Stimulated activated memory B cell treated with anti-CD40 and anti-IgM and Interleukin-4, amounts not matched to agents 10 μg/mL and 1 μg/mL and 100 μg/mL, for 72 hours (primary cell): ENCODE results near the gene OR6M1.

Experiments
- ATAC-seq: fragments of 150-1000 bp; cut with Tn5 transposase; 2 replicates; pipeline ENCODE4 v1.10.0; 2021
- H3K27ac Mint-ChIP-seq: one replicate; pipeline ENCODE4 v1.8.0; 2022; ENCODE audit warnings: mild to moderate bottlenecking, mixed read lengths
- H3K27me3 Mint-ChIP-seq: one replicate; pipeline ENCODE4 v1.8.0; 2022; ENCODE audit warnings: mixed read lengths
- H3K36me3 Mint-ChIP-seq: one replicate; pipeline ENCODE4 v1.8.0; 2022; ENCODE audit warnings: mixed read lengths
- H3K4me1 Mint-ChIP-seq: one replicate; pipeline ENCODE4 v1.8.0; 2022; ENCODE audit warnings: mixed read lengths
- H3K4me3 Mint-ChIP-seq: one replicate; pipeline ENCODE4 v1.8.0; 2022; ENCODE audit warnings: mild to moderate bottlenecking, moderate library complexity, mixed read lengths
- H3K9me3 Mint-ChIP-seq: one replicate; pipeline ENCODE4 v1.8.0; 2022; ENCODE audit warnings: mixed read lengths

OR6M1 gene

DNA sequence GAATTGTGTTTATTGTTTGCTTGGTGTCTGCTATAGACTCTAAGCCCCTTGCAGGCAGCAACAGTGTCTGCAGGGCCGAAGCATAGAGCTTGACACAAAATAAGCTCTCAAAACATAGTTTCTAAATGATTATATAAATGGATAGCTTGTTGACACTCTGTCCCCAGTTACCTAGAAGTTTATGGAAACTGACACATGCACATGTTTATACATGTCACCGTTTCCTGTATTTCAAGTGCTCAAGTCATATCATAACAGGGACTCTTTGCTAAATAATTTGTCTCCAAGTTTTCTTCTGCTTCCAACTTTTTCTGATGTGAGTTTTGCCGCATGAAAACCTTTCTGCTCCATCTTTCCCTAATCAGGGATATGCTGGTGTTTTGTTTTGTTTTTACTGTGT, 48.2 kb downstream of the OR6M1 start:
- H3K4me1 Mint-ChIP-seq: no peaks in the 10 kb centered on the region
- peaks cover 7% of the 10 kb centered on the region for H3K27me3 Mint-ChIP-seq
- H3K9me3 Mint-ChIP-seq: peaks cover 10% of the 10 kb centered on the region
- H3K36me3 Mint-ChIP-seq: peaks cover 7% of the 10 kb centered on the region
- H3K27ac Mint-ChIP-seq: no peak overlapping the region
- ATAC-seq: no peak
- H3K4me3 Mint-ChIP-seq: no peak overlapping the region

GRCh38 chr11:123755813-123756212, 50.3 kb downstream of the OR6M1 start:
- no peaks in the 10 kb centered on the region for H3K9me3 Mint-ChIP-seq
- H3K27ac Mint-ChIP-seq: no peak overlapping the region
- peaks cover 28% of the 10 kb centered on the region for H3K27me3 Mint-ChIP-seq
- no peaks in the 10 kb centered on the region for H3K36me3 Mint-ChIP-seq
- no peak for ATAC-seq
- no peak overlapping the region for H3K4me3 Mint-ChIP-seq
- H3K4me1 Mint-ChIP-seq: no peaks in the 10 kb centered on the region
